ENCODE data around the gene USP21. TPM values are rescaled to one million over a fixed set of nuclear protein-coding genes. Genes with fewer than 3 reads are reported as not detected.
A peak's percentile ranks its signal among the peaks of the same experiment; 100 is the strongest.

Gene USP21
- total RNA-seq, 1 experiment from 2014 or later = 38.2 TPM

DNA sequence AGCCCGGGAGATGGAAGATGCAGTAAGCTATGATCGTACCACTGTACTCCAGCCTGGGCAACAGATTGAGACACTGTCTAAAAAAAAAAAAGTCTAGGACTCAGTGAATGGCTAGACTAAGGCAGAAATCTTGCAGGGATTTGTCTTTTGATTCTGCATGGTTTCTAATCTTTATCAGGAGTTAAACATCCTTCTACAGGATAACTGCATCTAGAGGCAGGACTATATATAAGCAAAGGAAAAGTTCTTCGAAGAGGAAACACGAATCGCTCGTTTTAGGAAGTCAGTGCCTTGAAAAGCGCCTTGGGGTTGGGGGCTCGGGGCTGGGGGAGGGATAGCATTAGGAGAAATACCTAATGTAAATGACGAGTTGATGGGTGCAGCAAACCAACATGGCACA is 6.1 kb upstream of the USP21 start:
- Mint-ChIP-seq H3K9me3 (ENCODE audit: unreplicated experiment) (no peaks in the 10 kb centered on the region), H3K4me3 (ENCODE audit: unreplicated experiment) (peak overlapping the region; percentile 95), H3K27ac (ENCODE audit: unreplicated experiment) (peak overlapping the region; percentile 99), H3K4me1 (ENCODE audit: low read depth, unreplicated experiment) (peaks cover 12% of the 10 kb centered on the region), H3K27me3 (ENCODE audit: insufficient read depth, unreplicated experiment) (no peaks in the 10 kb centered on the region), H3K36me3 (ENCODE audit: insufficient read depth, unreplicated experiment) (peaks cover 33% of the 10 kb centered on the region)
- TF ChIP-seq, protein P1, sequence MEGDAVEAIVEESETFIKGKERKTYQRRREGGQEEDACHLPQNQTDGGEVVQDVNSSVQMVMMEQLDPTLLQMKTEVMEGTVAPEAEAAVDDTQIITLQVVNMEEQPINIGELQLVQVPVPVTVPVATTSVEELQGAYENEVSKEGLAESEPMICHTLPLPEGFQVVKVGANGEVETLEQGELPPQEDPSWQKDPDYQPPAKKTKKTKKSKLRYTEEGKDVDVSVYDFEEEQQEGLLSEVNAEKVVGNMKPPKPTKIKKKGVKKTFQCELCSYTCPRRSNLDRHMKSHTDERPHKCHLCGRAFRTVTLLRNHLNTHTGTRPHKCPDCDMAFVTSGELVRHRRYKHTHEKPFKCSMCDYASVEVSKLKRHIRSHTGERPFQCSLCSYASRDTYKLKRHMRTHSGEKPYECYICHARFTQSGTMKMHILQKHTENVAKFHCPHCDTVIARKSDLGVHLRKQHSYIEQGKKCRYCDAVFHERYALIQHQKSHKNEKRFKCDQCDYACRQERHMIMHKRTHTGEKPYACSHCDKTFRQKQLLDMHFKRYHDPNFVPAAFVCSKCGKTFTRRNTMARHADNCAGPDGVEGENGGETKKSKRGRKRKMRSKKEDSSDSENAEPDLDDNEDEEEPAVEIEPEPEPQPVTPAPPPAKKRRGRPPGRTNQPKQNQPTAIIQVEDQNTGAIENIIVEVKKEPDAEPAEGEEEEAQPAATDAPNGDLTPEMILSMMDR (IDR thresholded peaks at IDR 0.05; ENCODE audit: insufficient read depth in 1 of 2, low read depth in 1 of 2, low read length in 1 of 2, severe bottlenecking in 1 of 2, unreplicated experiment in 1 of 2) = no peak
- intact Hi-C loops (cut with micrococcal nuclease; ENCODE audit: unreplicated experiment) = loop anchor here (1.0 kb wide), 1 partner anchor 20 kb away; no protein-coding TSS in a partner anchor
- Histone ChIP-seq H3K9me3 (no peaks in the 10 kb centered on the region), H3K4me1 (no peaks in the 10 kb centered on the region), H3K4me3 (ENCODE audit: low read depth, low read length) (peak overlapping the region; percentile 77), H3K36me3 (ENCODE audit: control insufficient read depth, insufficient read depth, low read length) (no peaks in the 10 kb centered on the region), H3K27me3 (replicated peaks; ENCODE audit: control insufficient read depth, insufficient read depth, low read length) (no peaks in the 10 kb centered on the region)
- no TSS peak for BruUV-seq (replicated peaks)
- CTCF ChIA-PET = interaction anchor here (1.3 kb wide), 1 partner anchor 12 kb away, joined by 10 read pairs; the partner anchor contains the start of gene PPOX
- POLR2A ChIA-PET = interaction anchor here (0.6 to 1.5 kb wide), 9 partner anchors 8 to 132 kb away, joined by 3 to 8 read pairs (median 4); partner anchors contain the start of genes DEDD, F11R, NDUFS2 and NIT1
- no peak for DNase-seq

DNA sequence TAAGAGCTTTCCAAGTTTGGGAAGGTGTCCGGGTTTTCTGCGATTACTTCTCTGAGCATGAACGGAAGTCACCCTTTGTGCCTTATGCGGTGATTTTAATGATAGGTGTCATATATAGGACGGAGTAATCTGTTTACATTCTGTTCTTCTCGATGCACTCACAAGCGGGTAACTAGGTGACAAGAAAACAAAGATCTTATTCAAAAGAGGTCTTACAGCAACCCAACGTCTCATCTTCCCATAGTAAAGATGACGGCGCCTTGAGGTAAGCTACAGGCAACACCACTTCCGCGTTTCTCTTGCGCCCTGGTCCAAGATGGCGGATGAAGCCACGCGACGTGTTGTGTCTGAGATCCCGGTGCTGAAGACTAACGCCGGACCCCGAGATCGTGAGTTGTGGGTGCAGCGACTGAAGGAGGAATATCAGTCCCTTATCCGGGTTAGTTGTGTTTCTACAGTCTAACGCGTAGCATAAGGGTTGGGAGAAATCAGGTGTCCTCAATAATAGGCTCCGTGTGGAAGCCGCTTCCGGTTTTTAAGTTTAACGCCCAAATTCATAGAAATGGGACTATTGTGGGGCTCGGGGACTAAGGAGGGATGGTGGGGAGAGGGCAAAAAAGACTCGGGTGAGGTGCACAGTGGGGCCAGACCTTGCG is 5.5 kb upstream of the USP21 start, which contains the start of gene UFC1:
Gene UFC1 (plus strand): TSS at position 297 of the 656 bp plus-strand sequence. CDS start 20 bp downstream, at position 317.
- ChIA-PET CTCF (interaction anchor here (1.3 kb wide), 1 partner anchor 12 kb away, joined by 10 read pairs; the partner anchor contains the start of gene PPOX), POLR2A (interaction anchor here (0.6 to 1.5 kb wide), 6 partner anchors 9 to 132 kb away, joined by 3 to 8 read pairs (median 4); partner anchors contain the start of genes DEDD, F11R, NDUFS2 and NIT1)
- H3K4me3 Mint-ChIP-seq (ENCODE audit: unreplicated experiment) = peak within 1 kb of the TSS; percentile 95
- peaks cover 34% of the 10 kb centered on the region for H3K36me3 Mint-ChIP-seq (ENCODE audit: insufficient read depth, unreplicated experiment)
- intact Hi-C loops (cut with micrococcal nuclease; ENCODE audit: unreplicated experiment) = loop anchor here (1.0 kb wide), 1 partner anchor 21 kb away; no protein-coding TSS in a partner anchor
- no peaks in the 10 kb centered on the region for H3K27me3 Mint-ChIP-seq (ENCODE audit: insufficient read depth, unreplicated experiment)
- H3K27me3 ChIP-seq (replicated peaks; ENCODE audit: control insufficient read depth, insufficient read depth, low read length) = no peaks in the 10 kb centered on the region
- H3K27ac Mint-ChIP-seq (ENCODE audit: unreplicated experiment) = peak within 1 kb of the TSS; percentile 99
- no peaks in the 10 kb centered on the region for H3K9me3 ChIP-seq
- TF ChIP-seq, protein P1 (IDR thresholded peaks at IDR 0.05; ENCODE audit: insufficient read depth in 1 of 2, low read depth in 1 of 2, low read length in 1 of 2, severe bottlenecking in 1 of 2, unreplicated experiment in 1 of 2) = no peak
- H3K9me3 Mint-ChIP-seq (ENCODE audit: unreplicated experiment) = no peaks in the 10 kb centered on the region
- TSS peak; percentile 98 for BruUV-seq (replicated peaks)
- H3K36me3 ChIP-seq (ENCODE audit: control insufficient read depth, insufficient read depth, low read length) = no peaks in the 10 kb centered on the region
- H3K4me1 ChIP-seq = 0 out of 2 replicates have a peak, but pooled peaks cover 2% of the 10 kb centered on the region
- peak within 1 kb of the TSS; percentile 77 for H3K4me3 ChIP-seq (ENCODE audit: low read depth, low read length)
- peak; percentile 85 to 88 for DNase-seq
- H3K4me1 Mint-ChIP-seq (ENCODE audit: low read depth, unreplicated experiment) = peaks cover 12% of the 10 kb centered on the region

DNA sequence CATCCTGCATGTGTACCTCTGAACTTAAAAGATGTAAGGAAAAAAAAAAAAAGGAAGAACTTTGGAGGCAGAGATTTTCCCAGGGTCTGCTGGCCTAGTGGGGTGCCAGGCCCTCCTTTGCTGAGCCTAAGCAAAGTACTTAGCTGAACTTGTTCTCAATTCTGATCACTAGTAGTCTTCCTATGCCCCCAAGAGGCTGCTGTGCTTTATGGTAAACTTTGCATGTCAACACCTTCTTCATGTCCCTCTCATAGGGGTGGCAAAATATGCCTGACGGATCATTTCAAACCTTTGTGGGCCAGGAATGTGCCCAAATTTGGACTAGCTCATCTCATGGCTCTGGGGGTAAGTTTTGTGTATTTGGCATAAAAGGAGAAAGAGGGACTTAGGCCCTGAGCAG is 1.4 kb upstream of the USP21 start:
- CTCF ChIA-PET = interaction anchor here (0.6 to 0.7 kb wide), 2 partner anchors 8 to 224 kb away, joined by 3 read pairs; no protein-coding TSS in a partner anchor
- POLR2A ChIA-PET = interaction anchor here (0.8 kb wide), 1 partner anchor 167 kb away, joined by 8 read pairs; no protein-coding TSS in a partner anchor

More for the DNA sequence above, 1.4 kb upstream of the USP21 start:
- Histone ChIP-seq H3K9me3 (no peaks in the 10 kb centered on the region), H3K27me3 (replicated peaks; ENCODE audit: control insufficient read depth, insufficient read depth, low read length) (no peaks in the 10 kb centered on the region), H3K4me1 (peaks cover 10% of the 10 kb centered on the region; the same call in 1 of the 2 replicates), H3K4me3 (ENCODE audit: low read depth, low read length) (no peak overlapping the region), H3K36me3 (ENCODE audit: control insufficient read depth, insufficient read depth, low read length) (peaks cover 3% of the 10 kb centered on the region)
- H3K27ac Mint-ChIP-seq (ENCODE audit: unreplicated experiment) = no peak overlapping the region
- TF ChIP-seq, protein P1 (IDR thresholded peaks at IDR 0.05; ENCODE audit: insufficient read depth in 1 of 2, low read depth in 1 of 2, low read length in 1 of 2, severe bottlenecking in 1 of 2, unreplicated experiment in 1 of 2) = no peak
- H3K9me3 Mint-ChIP-seq (ENCODE audit: unreplicated experiment) = no peaks in the 10 kb centered on the region
- no peak for DNase-seq
- intact Hi-C loops (cut with micrococcal nuclease; ENCODE audit: unreplicated experiment) = no loop called here
- no peaks in the 10 kb centered on the region for H3K27me3 Mint-ChIP-seq (ENCODE audit: insufficient read depth, unreplicated experiment)
- peaks cover 12% of the 10 kb centered on the region for H3K4me1 Mint-ChIP-seq (ENCODE audit: low read depth, unreplicated experiment)
- peaks cover 54% of the 10 kb centered on the region for H3K36me3 Mint-ChIP-seq (ENCODE audit: insufficient read depth, unreplicated experiment)
- BruUV-seq (replicated peaks) = no TSS peak
- peak overlapping the region; percentile 41 for H3K4me3 Mint-ChIP-seq (ENCODE audit: unreplicated experiment)
